ENCODE measurements around the gene PRPSAP2.

PRPSAP2 gene

GRCh38 chr17:18851201-18851600, 6.7 kb upstream of the PRPSAP2 start:
- POLR2A ChIA-PET, result no interaction called here
- no peak for TF ChIP-seq CTCF (IDR thresholded peaks at IDR 0.05; ENCODE audit: control extremely low read depth, extremely low read depth, low read depth, missing control alignments)
- DNase-seq (ENCODE audit: extremely low spot score), result no peak
- CTCF ChIA-PET, result interaction anchor here (1.8 to 3.0 kb wide), 3 partner anchors 10 to 226 kb away, joined by 6 to 15 read pairs (median 7); no protein-coding TSS in a partner anchor

GRCh38 chr17:18854956-18855355, 3.0 kb upstream of the PRPSAP2 start:
- ChIA-PET POLR2A (no interaction called here), CTCF (interaction anchor here (1.3 to 2.0 kb wide), 2 partner anchors 15 to 106 kb away, joined by 3 to 4 read pairs; no protein-coding TSS in a partner anchor)
- TF ChIP-seq CTCF (IDR thresholded peaks at IDR 0.05; ENCODE audit: control extremely low read depth, extremely low read depth, low read depth, missing control alignments), result no peak
- no peak for DNase-seq (ENCODE audit: extremely low spot score)

- ChIA-PET CTCF (no interaction called here), POLR2A (no interaction called here)
- DNase-seq (ENCODE audit: extremely low spot score), result peak; percentile 88
- TF ChIP-seq CTCF (IDR thresholded peaks at IDR 0.05; ENCODE audit: control extremely low read depth, extremely low read depth, low read depth, missing control alignments), result no peak
Observed at GRCh38 chr17:18855831-18856569, 1.9 kb upstream of the PRPSAP2 start.

- no peak for DNase-seq (ENCODE audit: extremely low spot score)
- ChIA-PET CTCF (no interaction called here), POLR2A (no interaction called here)
- no peak for TF ChIP-seq CTCF (IDR thresholded peaks at IDR 0.05; ENCODE audit: control extremely low read depth, extremely low read depth, low read depth, missing control alignments)
Observed at GRCh38 chr17:18856570-18856915, 1.4 kb upstream of the PRPSAP2 start.

GRCh38 chr17:18858567-18859245, 775 bp downstream of the PRPSAP2 start:
- CTCF ChIA-PET, result interaction anchor here (1.5 to 2.1 kb wide), 4 partner anchors 9 to 233 kb away, joined by 3 to 7 read pairs (median 4); no protein-coding TSS in a partner anchor
- no peak for DNase-seq (ENCODE audit: extremely low spot score)
- POLR2A ChIA-PET, result interaction anchor here (0.6 kb wide), 1 partner anchor 44 kb away, joined by 8 read pairs; no protein-coding TSS in a partner anchor
- TF ChIP-seq CTCF (IDR thresholded peaks at IDR 0.05; ENCODE audit: control extremely low read depth, extremely low read depth, low read depth, missing control alignments), result no peak

GRCh38 chr17:18859256-18859655, 1.3 kb downstream of the PRPSAP2 start:
- CTCF ChIA-PET, result interaction anchor here (1.5 to 3.5 kb wide), 3 partner anchors 10 to 23 kb away, joined by 4 to 15 read pairs (median 7); no protein-coding TSS in a partner anchor
- TF ChIP-seq CTCF (IDR thresholded peaks at IDR 0.05; ENCODE audit: control extremely low read depth, extremely low read depth, low read depth, missing control alignments), result no peak
- no peak for DNase-seq (ENCODE audit: extremely low spot score)

More at GRCh38 chr17:18859256-18859655, 1.3 kb downstream of the PRPSAP2 start:
- POLR2A ChIA-PET, result interaction anchor here (0.6 kb wide), 1 partner anchor 43 kb away, joined by 8 read pairs; no protein-coding TSS in a partner anchor
